Type B pancreatic cell (in vitro differentiated cells): ENCODE results near the gene NELL1. TPM values are rescaled to one million over a fixed set of nuclear protein-coding genes. Genes with fewer than 3 reads are reported as not detected.

ENCODE experiments used
- DNase-seq: peaks from one replicate; pipeline ENCODE4 v3.0.0; 2021; ENCODE audit warnings: mixed read lengths; ENCODE audit not compliant: unreplicated experiment; ENCODE audit errors: extremely low spot score
- H3K27ac Mint-ChIP-seq: 2 replicates; pipeline ENCODE4 v1.8.0; 2021; ENCODE audit warnings: mild to moderate bottlenecking, mixed read lengths
- H3K27me3 Mint-ChIP-seq: 2 replicates; pipeline ENCODE4 v1.8.0; 2021; ENCODE audit warnings: mixed read lengths
- H3K36me3 Mint-ChIP-seq: 2 replicates; pipeline ENCODE4 v1.8.0; 2021; ENCODE audit warnings: mixed read lengths
- H3K4me1 Mint-ChIP-seq: one replicate; pipeline ENCODE4 v1.8.0; 2021; ENCODE audit warnings: mixed read lengths; ENCODE audit not compliant: unreplicated experiment
- H3K4me3 Mint-ChIP-seq: 2 replicates; pipeline ENCODE4 v1.8.0; 2021; ENCODE audit warnings: mild to moderate bottlenecking, mixed read lengths
- H3K9me3 Mint-ChIP-seq: 2 replicates; pipeline ENCODE4 v1.8.0; 2021; ENCODE audit warnings: mixed read lengths
- CTCF ChIP-seq: fragments of 200-600 bp; sonication (generic); conservative IDR thresholded peaks from 2 replicates; pipeline ENCODE4 v1.5.0; 2021; ENCODE audit warnings: antibody characterized with exemption, mild to moderate bottlenecking
- total RNA-seq: library from RNA; stranded (reverse); gene quantifications from 2 replicates; pipeline ENCODE4 v1.2.1, GENCODE V29; 2021; ENCODE audit warnings: low replicate concordance

Gene NELL1
- total RNA-seq, 1 donor from 2014 or later = 16.9 TPM

DNA sequence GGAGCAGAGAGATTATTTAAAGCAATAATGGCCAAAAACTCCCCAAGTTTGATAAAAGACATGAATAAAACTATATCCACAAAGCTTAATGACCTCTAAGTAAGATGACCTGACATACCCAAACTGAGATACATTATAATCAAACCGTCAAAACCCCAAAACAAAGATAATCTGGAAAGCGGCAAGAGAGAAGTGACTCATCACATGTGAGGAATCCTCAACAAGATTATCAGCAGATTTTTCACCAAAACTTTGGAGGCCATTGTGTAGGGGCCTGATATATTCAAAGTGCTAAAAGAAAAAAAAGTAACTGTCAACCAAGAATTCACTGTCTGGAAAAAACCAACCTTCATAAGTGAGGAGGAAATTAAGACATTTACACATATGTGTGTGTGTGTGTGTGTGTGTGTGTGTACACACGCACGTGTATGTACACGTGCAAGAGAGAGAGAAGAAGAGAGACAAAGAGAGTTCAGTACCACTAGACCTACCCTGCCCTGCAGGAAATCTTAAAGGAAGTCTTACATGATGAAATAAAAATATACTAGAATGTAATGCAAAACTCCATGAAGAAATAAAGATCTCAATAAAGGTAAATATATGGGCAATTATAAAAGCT is 752.4 kb downstream of the NELL1 start:
- no peak for DNase-seq
- Mint-ChIP-seq H3K9me3 (no peaks in the 10 kb centered on the region), H3K27me3 (no peaks in the 10 kb centered on the region), H3K4me3 (no peak overlapping the region), H3K4me1 (no peaks in the 10 kb centered on the region), H3K27ac (no peak overlapping the region), H3K36me3 (no peaks in the 10 kb centered on the region)
- TF ChIP-seq CTCF = no peak

- Mint-ChIP-seq H3K4me1 (no peaks in the 10 kb centered on the region), H3K9me3 (no peaks in the 10 kb centered on the region), H3K36me3 (no peaks in the 10 kb centered on the region), H3K4me3 (no peak overlapping the region), H3K27me3 (no peaks in the 10 kb centered on the region), H3K27ac (no peak overlapping the region)
- no peak for DNase-seq
- TF ChIP-seq CTCF = no peak
Measured at GRCh38 chr11:21426931-21427330, 757.5 kb downstream of the NELL1 start.

GRCh38 chr11:21427726-21428125 is 758.3 kb downstream of the NELL1 start:
- TF ChIP-seq CTCF = no peak
- H3K4me3 Mint-ChIP-seq = no peak overlapping the region
- no peaks in the 10 kb centered on the region for H3K36me3 Mint-ChIP-seq
- H3K9me3 Mint-ChIP-seq = no peaks in the 10 kb centered on the region
- H3K27ac Mint-ChIP-seq = no peak overlapping the region
- no peak for DNase-seq
- no peaks in the 10 kb centered on the region for H3K27me3 Mint-ChIP-seq
- H3K4me1 Mint-ChIP-seq = no peaks in the 10 kb centered on the region

DNA sequence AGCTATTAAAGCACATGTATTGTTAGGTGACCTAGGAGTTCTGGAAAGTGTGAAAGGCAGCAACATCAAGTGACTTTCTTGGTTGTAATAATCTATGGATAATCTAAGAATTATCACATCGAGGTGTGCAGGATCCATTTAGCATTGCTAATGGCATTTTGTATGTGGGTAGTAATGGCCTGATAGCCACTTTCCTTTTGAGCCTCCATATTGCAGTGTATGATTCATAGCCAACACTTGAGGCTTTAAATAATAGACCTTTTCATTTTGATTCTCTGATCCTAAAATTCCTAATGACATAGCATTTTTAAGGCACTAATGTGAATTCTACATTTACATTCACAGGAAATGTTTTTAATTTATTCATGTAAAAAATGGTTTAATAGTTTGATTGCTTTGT is 759.4 kb downstream of the NELL1 start:
- DNase-seq = no peak
- TF ChIP-seq CTCF = no peak
- Mint-ChIP-seq H3K36me3 (no peaks in the 10 kb centered on the region), H3K9me3 (no peaks in the 10 kb centered on the region), H3K27me3 (no peaks in the 10 kb centered on the region), H3K4me3 (no peak overlapping the region), H3K27ac (no peak overlapping the region), H3K4me1 (no peaks in the 10 kb centered on the region)

DNA sequence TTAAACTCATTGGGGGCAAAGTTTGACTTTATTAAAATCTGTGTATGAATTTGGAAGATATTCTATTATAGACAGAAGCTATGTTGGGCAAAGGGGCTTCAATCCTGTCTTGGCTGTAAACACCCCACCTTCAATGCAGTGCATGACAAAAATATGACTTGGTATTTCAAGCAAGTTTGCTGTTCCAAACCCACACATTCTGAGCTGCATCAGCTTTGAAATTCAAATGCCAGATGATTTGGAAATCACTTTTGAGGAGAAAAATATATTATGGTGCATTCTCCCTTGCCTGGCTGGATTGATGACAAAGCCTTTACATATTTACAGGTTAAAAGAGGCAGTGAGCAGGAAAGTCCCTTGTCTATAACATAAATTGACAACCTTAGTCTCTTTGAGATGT is 760.0 kb downstream of the NELL1 start:
- no peak overlapping the region for H3K27ac Mint-ChIP-seq
- no peaks in the 10 kb centered on the region for H3K9me3 Mint-ChIP-seq
- no peak for DNase-seq
- H3K4me3 Mint-ChIP-seq = no peak overlapping the region
- no peaks in the 10 kb centered on the region for H3K4me1 Mint-ChIP-seq
- H3K27me3 Mint-ChIP-seq = no peaks in the 10 kb centered on the region
- no peak for TF ChIP-seq CTCF
- H3K36me3 Mint-ChIP-seq = no peaks in the 10 kb centered on the region

DNA sequence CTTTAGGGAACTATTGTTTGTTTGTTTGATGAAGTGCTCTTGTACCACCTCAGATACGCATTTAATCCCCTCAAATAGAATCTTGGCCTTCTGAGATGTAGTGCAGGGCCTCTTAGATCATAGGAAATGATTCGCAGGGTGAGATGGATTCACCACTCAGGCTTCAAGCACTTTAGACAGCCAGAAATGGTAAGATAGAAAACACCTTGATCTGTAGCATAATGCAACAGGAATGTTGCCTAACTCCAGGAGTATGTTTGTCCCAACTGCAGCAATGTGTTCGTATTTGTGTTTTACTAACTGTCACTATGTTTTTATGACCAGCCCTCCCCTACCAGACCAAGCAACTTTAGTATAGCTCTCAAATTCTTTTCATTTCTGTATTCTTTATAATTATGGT is 761.2 kb downstream of the NELL1 start:
- DNase-seq = no peak
- H3K27me3 Mint-ChIP-seq = no peaks in the 10 kb centered on the region
- H3K27ac Mint-ChIP-seq = no peak overlapping the region
- no peaks in the 10 kb centered on the region for H3K36me3 Mint-ChIP-seq
- H3K4me3 Mint-ChIP-seq = no peak overlapping the region
- H3K4me1 Mint-ChIP-seq = no peaks in the 10 kb centered on the region
- no peak for TF ChIP-seq CTCF
- no peaks in the 10 kb centered on the region for H3K9me3 Mint-ChIP-seq
